Erythroblast (primary cell): ENCODE measurements around the gene MRPS2.

Experiments used
- GATA1 ChIP-seq: IDR thresholded peaks from 2 replicates; pipeline ENCODE4 v1.6.1; 2011; ENCODE audit warnings: low read depth, mild to moderate bottlenecking, control low read depth, low read length, moderate library complexity
- POLR2A ChIP-seq: IDR thresholded peaks from 2 replicates; pipeline ENCODE4 v1.6.1; 2011; ENCODE audit warnings: mild to moderate bottlenecking, low read length

- TF ChIP-seq POLR2A (no peak), GATA1 (no peak)
Measured at GRCh38 chr9:135464181-135464580, 36.3 kb upstream of the MRPS2 start.
